ENCODE measurements around the gene SLC26A11. TPM values are rescaled to one million over a fixed set of nuclear protein-coding genes. Genes with fewer than 3 reads are reported as not detected.

The SLC26A11 gene
- total and polyA plus RNA-seq, 2 of the 13 experiments (the other 11 are each of a cell fraction or from before 2014, with no cell fraction given): 8.7 to 13.2 TPM

DNA sequence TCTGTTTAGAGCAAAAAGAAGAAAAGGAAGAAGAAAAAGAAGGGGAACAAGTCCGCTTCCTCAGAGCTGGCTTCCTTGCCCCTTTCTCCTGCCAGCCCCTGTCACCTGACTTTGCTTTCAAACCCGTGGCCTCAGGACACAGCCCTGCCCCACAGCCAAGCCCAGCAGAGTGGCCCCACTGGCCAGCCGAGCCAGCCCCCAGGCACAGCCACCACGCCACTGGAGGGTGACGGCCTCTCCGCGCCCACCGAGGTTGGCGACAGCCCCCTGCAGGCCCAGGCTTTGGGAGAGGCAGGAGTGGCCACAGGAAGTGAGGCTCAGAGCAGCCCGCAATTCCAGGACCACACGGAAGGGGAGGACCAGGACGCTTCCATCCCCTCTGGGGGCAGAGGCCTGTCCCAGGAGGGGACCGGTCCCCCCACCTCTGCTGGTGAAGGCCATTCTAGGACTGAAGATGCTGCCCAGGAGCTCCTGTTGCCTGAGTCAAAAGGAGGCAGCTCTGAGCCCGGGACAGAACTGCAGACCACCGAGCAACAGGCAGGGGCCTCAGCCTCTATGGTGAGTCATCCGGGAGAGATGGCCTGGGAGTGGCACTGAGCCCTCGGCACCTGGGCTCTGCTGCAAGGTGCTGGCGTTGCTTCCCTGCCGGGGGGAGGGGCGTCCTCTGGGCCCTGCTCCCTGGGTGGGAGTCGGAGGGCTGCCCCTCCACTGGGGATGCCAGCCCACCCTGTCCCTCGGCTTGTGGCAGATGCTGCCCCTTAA lies 67.8 kb downstream of the SLC26A11 start:
- in situ Hi-C loops (cut with HindIII; ENCODE audit: extremely low pct_ligation_motif_present, low pct_unique_long_range_greater_than_20kb): no loop called here
- WGBS (ENCODE audit: low lambda C conversion rate): 97% methylated on average over 17 of the region's 22 CpGs
- CTCF ChIA-PET (ENCODE audit: low intra/inter-chr PET ratio, low total read pairs): no interaction called here
- Histone ChIP-seq H3K4me2 (ENCODE audit: low read depth, low read length) (no peak overlapping the region), H3K9ac (ENCODE audit: insufficient read depth, low read depth, low read length) (no peak overlapping the region), H3K36me3 (replicated peaks in 1 of 2; ENCODE audit: control insufficient read depth in 1 of 2, insufficient read depth in 2 of 2, low read length in 2 of 2) (peaks cover 22 to 39% of the 10 kb centered on the region in 2 experiments), H3K27ac (ENCODE audit: extremely low read length, insufficient read depth, low read length) (no peak overlapping the region), H4K20me1 (ENCODE audit: insufficient read depth, low read length) (no peaks in the 10 kb centered on the region), H2AFZ (ENCODE audit: low read length) (no peak overlapping the region), H3K9me3 (ENCODE audit: low read length) (no peaks in the 10 kb centered on the region), H3K79me2 (ENCODE audit: insufficient read depth, low read length) (no peaks in the 10 kb centered on the region), H3K4me1 (ENCODE audit: insufficient read depth, low read length) (peaks cover 14% of the 10 kb centered on the region), H3K27me3 (ENCODE audit: control insufficient read depth in 1 of 2, insufficient read depth in 2 of 2, low read length in 2 of 2) (no peaks in the 10 kb centered on the region), H3K4me3 (replicated peaks in 1 of 3; ENCODE audit: insufficient read depth in 1 of 3, low read depth in 2 of 3, low read length in 3 of 3) (no peak overlapping the region)
- DNase-seq (ENCODE audit: low spot score) (no peak), FAIRE-seq (no peak), ATAC-seq (no peak; the same call in 2 of the 3 replicates)
- POLR2A ChIA-PET: no interaction called here
- intact Hi-C loops (cut with micrococcal nuclease; ENCODE audit: unreplicated experiment): no loop called here
- BruUV-seq (replicated peaks): no TSS peak
- TF ChIP-seq GPN1 (CRISPR knock-in tag; IDR thresholded peaks at IDR 0.05; ENCODE audit: borderline replicate concordance) (no peak), ZNF205 (CRISPR knock-in tag; IDR thresholded peaks at IDR 0.05) (no peak), NR2F6 (IDR thresholded peaks at IDR 0.05) (no peak), NR2F6 (CRISPR knock-in tag; IDR thresholded peaks at IDR 0.05) (no peak), HOXA3 (CRISPR knock-in tag; IDR thresholded peaks at IDR 0.05) (no peak), ZNF160 (CRISPR knock-in tag; IDR thresholded peaks at IDR 0.05) (no peak), BRD4 (CRISPR knock-in tag; IDR thresholded peaks at IDR 0.05) (no peak), AGO2 (optimal IDR thresholded peaks at IDR 0.05; ENCODE audit: low read depth, low read length) (peak; percentile 51)
- TF ChIP-seq, protein P1, sequence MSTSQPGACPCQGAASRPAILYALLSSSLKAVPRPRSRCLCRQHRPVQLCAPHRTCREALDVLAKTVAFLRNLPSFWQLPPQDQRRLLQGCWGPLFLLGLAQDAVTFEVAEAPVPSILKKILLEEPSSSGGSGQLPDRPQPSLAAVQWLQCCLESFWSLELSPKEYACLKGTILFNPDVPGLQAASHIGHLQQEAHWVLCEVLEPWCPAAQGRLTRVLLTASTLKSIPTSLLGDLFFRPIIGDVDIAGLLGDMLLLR (CRISPR knock-in tag; IDR thresholded peaks at IDR 0.05): no peak
- TF ChIP-seq, protein P2, sequence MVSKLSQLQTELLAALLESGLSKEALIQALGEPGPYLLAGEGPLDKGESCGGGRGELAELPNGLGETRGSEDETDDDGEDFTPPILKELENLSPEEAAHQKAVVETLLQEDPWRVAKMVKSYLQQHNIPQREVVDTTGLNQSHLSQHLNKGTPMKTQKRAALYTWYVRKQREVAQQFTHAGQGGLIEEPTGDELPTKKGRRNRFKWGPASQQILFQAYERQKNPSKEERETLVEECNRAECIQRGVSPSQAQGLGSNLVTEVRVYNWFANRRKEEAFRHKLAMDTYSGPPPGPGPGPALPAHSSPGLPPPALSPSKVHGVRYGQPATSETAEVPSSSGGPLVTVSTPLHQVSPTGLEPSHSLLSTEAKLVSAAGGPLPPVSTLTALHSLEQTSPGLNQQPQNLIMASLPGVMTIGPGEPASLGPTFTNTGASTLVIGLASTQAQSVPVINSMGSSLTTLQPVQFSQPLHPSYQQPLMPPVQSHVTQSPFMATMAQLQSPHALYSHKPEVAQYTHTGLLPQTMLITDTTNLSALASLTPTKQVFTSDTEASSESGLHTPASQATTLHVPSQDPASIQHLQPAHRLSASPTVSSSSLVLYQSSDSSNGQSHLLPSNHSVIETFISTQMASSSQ (IDR thresholded peaks at IDR 0.05; ENCODE audit: low read depth): no peak
- TF ChIP-seq, protein P2 (CRISPR knock-in tag; IDR thresholded peaks at IDR 0.05; ENCODE audit: borderline replicate concordance): 0 out of 2 replicates have a peak, but pooled peaks have one; percentile 15
- TF ChIP-seq, protein P3, sequence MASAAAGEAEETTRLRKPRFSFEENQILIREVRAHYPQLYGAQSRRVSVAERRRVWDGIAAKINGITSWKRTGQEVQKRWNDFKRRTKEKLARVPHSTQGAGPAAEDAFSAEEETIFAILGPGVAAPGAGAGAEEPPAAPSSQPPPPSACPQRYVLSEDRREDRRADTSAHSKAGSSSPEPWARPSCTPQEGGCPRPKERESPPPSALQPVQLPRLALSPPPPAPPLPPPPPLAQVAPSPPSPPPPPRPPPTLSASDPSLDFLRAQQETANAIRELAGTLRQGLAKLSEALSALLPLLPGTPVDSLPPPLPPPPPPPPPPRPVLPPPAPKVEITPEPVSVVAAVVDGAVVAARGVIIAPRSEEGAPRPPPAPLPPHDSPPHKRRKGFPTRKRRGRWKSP (CRISPR knock-in tag; IDR thresholded peaks at IDR 0.05): no peak

Data from HepG2 (cell line).